Omental fat pad (tissue), 4 donors: ENCODE data around the gene DLGAP5. TPM values are rescaled to one million over a fixed set of nuclear protein-coding genes. Genes with fewer than 3 reads are reported as not detected.

Experiments used
- ATAC-seq: fragments of 150-250 bp; one replicate; pipeline ENCODE4 v1.9.1; 2016; ENCODE audit warnings: mild to moderate bottlenecking, moderate library complexity; ENCODE audit not compliant: low FRiP score
- DNase-seq: peaks from one replicate; pipeline ENCODE4 v3.0.0-alpha.2; 2019; ENCODE audit warnings: low spot score
- CTCF ChIP-seq, 3 donors: fragments of 450-650 bp; IDR thresholded peaks; one replicate each; pipeline ENCODE4 v1.5.1; 2016 to 2017; ENCODE audit warnings: antibody characterized with exemption in 3 of 3, mild to moderate bottlenecking in 3 of 3, moderate library complexity in 2 of 3
- total RNA-seq, 4 donors: library from RNA; depleted of rRNA; stranded (reverse); fragments of >200 nt; gene quantifications; one replicate each; pipeline ENCODE4 v1.1.0, GENCODE V29; 2016

DLGAP5 gene
- 1 to 10 TPM in 1 of 4 donors, under 1 TPM in 1, not detected in 2; 0.19 to 3.1 TPM for total RNA-seq

GRCh38 chr14:55191203-55192053 lies at the start of gene DLGAP5:
DLGAP5 (minus strand) TSS chr14:55191585; CDS start chr14:55189179, 2,406 bp downstream.
- ATAC-seq (peak; percentile 99), DNase-seq (peak; percentile 77)
- no peak for TF ChIP-seq CTCF (IDR thresholded peaks at IDR 0.05)

- ATAC-seq (no peak), DNase-seq (no peak)
- no peak for TF ChIP-seq CTCF (IDR thresholded peaks at IDR 0.05)
These were observed 49.3 kb upstream of the DLGAP5 start for GRCh38 chr14:55240526-55241178.

GRCh38 chr14:55239320-55239719 lies 47.9 kb upstream of the DLGAP5 start:
- ATAC-seq (no peak), DNase-seq (no peak)
- no peak for TF ChIP-seq CTCF (IDR thresholded peaks at IDR 0.05)

- no peak for TF ChIP-seq CTCF (IDR thresholded peaks at IDR 0.05)
- no peak for DNase-seq
- ATAC-seq: no peak
These were observed 46.8 kb upstream of the DLGAP5 start for GRCh38 chr14:55238019-55238680.

GRCh38 chr14:55233591-55233990 lies 42.2 kb upstream of the DLGAP5 start:
- ATAC-seq: no peak
- DNase-seq: no peak
- no peak for TF ChIP-seq CTCF (IDR thresholded peaks at IDR 0.05)

- ATAC-seq: no peak
- DNase-seq: no peak
- TF ChIP-seq CTCF (IDR thresholded peaks at IDR 0.05): no peak
These were observed 36.9 kb upstream of the DLGAP5 start for GRCh38 chr14:55228261-55228660.
